Spleen (tissue), 11 donors: ENCODE measurements around the gene CSGALNACT2. TPM values are rescaled to one million over a fixed set of nuclear protein-coding genes. Genes with fewer than 3 reads are reported as not detected.

Experiments used
- DNase-seq: peaks from one replicate; pipeline ENCODE4 v3.0.0-alpha.2; 2020
- H3K27ac ChIP-seq, 8 donors: fragments of 200-600 bp; sonication (generic) in 7 of 8; 1 replicate in 4 of 8; 2 replicates in 4 of 8; pipeline versions ENCODE4 v1.5.0 to v1.8.0; 2016 to 2021; ENCODE audit warnings: inconsistent platforms in 4 of 8, mild to moderate bottlenecking in 4 of 8, moderate library complexity in 1 of 8
- H3K27me3 ChIP-seq, 7 donors: fragments of 200-600 bp; sonication (generic) in 6 of 7; replicated peaks in 1 of 7; 1 replicate in 4 of 7; 2 replicates in 3 of 7; pipeline versions ENCODE4 v1.5.0 to v1.8.0; 2016 to 2021; ENCODE audit warnings: inconsistent platforms in 3 of 7, mild to moderate bottlenecking in 1 of 7
- H3K36me3 ChIP-seq, 6 donors: fragments of 200-600 bp; sonication (generic) in 5 of 6; 1 replicate in 4 of 6; 2 replicates in 2 of 6; pipeline versions ENCODE4 v1.5.0 to v1.8.0; 2016 to 2021; ENCODE audit warnings: inconsistent platforms in 2 of 6
- H3K4me1 ChIP-seq, 6 donors: fragments of 200-600 bp; sonication (generic) in 5 of 6; 1 replicate in 3 of 6; 2 replicates in 3 of 6; pipeline versions ENCODE4 v1.5.0 to v1.8.0; 2016 to 2021; ENCODE audit warnings: inconsistent platforms in 3 of 6
- H3K4me3 ChIP-seq, 8 donors: fragments of 200-600 bp; sonication (generic) in 7 of 8; 1 replicate in 4 of 8; 2 replicates in 4 of 8; pipeline versions ENCODE4 v1.5.0 to v1.8.0; 2016 to 2021; ENCODE audit warnings: inconsistent platforms in 4 of 8, mild to moderate bottlenecking in 4 of 8, moderate library complexity in 2 of 8
- H3K9me3 ChIP-seq, 8 donors: fragments of 200-600 bp; sonication (generic) in 7 of 8; 1 replicate in 4 of 8; 2 replicates in 4 of 8; pipeline versions ENCODE4 v1.5.0 to v1.8.0; 2016 to 2021; ENCODE audit warnings: inconsistent platforms in 4 of 8
- POLR2A ChIP-seq, 3 donors: fragments of 450-650 bp; IDR thresholded peaks; one replicate each; pipeline ENCODE4 v1.5.1; 2017; ENCODE audit warnings: antibody characterized with exemption in 3 of 3, mild to moderate bottlenecking in 1 of 3
- POLR2AphosphoS5 ChIP-seq, 3 donors: sonication (generic); formaldehyde crosslinking; IDR thresholded peaks; one replicate each; pipeline ENCODE4 v1.5.1; 2017; ENCODE audit warnings: antibody characterized with exemption in 3 of 3
- WGBS, 5 donors: extraction: QIAGEN DNeasy Blood & Tissue Kit in 3 of 5; methylation state at CpG; one replicate each; pipeline versions ENCODE4 v1.1.5 to v1.1.7; 2013 to 2018; 5-methylcytosine and 5-hydroxymethylcytosine counted together
- intact Hi-C: fragments of 100-400 bp; cut with DNase I; formaldehyde crosslinking; loops from one replicate; pipeline ENCODE4 v1.15.0; 2023; ENCODE audit warnings: low total_unique reads
- polyA plus RNA-seq, 3 donors: library from polyadenylated mRNA; stranded (reverse); fragments of 200-250 nt; gene quantifications; one replicate each; pipeline ENCODE4 v1.2.1, GENCODE V29; 2013
- total RNA-seq, 7 donors: library from RNA; depleted of rRNA in 3 of 7; stranded (reverse); fragments of >200 nt in 3 of 7; fragmentation: NEBNext Ultra II Directional in 4 of 7; extraction: Animal tissue kit (Norgen Biotek cat#: 25700) in 4 of 7; gene quantifications; one replicate each; pipeline versions ENCODE4 v1.1.0 to v1.2.1, GENCODE V29; 2016 to 2021
- TF ChIP-seq, protein P1 (sequence below), 11 experiments: fragments of 200-600 bp in 7 of 11; fragments of 450-650 bp in 4 of 11; sonication (generic) in 4 of 11; IDR thresholded peaks in 8 of 11; conservative IDR thresholded peaks in 3 of 11; 1 replicate in 7 of 11; 2 replicates in 4 of 11; pipeline versions ENCODE4 v1.4.0 to v1.8.0; 2016 to 2021; ENCODE audit warnings: antibody characterized with exemption in 11 of 11, inconsistent platforms in 4 of 11, mild to moderate bottlenecking in 1 of 11
- donor health status: healthy with polysubstance abuse.
- donor health status: DM: no; HTN: no; CAD: no; lungs with moderate emphysema.
- donor health status: DM: no; HTN: no; CAD: no.
- donor health status: Bipolar disorder and iron deficiency.
- donor health status: healthy.
- donor health status: DM: no; HTN: no; CAD: no.
- donor health status: DM: yes; HTN: yes; CAD: no.

Gene CSGALNACT2
- total and polyA plus RNA-seq, 10 donors: 8.1 to 77.1 (median 34.2) TPM

DNA sequence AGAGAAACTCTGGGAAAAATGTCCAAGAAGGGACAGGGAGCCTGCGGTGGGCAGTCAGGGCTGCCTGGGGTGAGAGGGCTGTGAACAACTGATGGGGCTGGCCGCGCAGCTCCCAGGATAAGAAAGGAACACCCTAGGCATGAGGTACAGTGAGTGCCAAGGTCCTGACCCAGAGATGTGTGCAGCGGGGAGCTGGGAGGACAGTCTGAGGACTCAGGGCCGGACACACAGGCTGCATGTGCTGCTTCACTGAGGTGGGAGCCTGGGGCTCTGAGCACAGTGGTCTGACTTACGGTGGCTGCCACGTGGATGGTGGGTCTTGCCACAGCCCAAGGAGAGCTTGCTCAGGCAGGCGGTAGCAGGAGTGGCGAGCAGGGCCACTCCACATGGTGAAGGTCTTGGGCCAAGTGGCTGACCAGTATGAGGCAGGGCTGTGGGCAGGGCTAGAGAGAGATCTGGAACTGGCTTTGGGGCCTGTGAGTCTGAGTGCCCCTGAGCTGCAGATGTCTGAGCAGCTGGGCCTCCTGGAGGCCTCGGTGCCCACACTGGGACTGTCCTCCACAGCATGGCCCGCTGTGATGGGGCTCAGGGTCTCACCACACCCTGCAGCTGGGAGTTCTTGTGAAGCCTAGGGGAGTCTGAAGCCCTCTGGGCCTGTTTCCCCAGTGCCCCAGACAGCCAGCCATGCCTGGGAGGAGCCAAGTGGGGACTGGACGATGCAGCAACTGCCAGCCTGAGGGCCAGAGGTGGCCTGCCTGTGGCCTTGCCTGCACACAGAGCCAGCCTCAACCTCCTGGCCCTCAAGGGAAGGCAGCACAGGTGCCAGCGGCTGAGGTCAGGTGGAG is 68.4 kb downstream of the CSGALNACT2 start:
- peak; percentile 69 for DNase-seq
- Histone ChIP-seq H3K4me3 (no peak overlapping the region), H3K4me1 (peaks cover 0 to 35% (median 16%) of the 10 kb centered on the region in 6 donors), H3K36me3 (no peaks in the 10 kb centered on the region), H3K27me3 (no peaks in the 10 kb centered on the region), H3K9me3 (no peaks in the 10 kb centered on the region), H3K27ac (no peak overlapping the region)
- intact Hi-C loops: no loop called here
- no peak for TF ChIP-seq POLR2AphosphoS5 (IDR thresholded peaks at IDR 0.05)
- no peak for TF ChIP-seq POLR2A (IDR thresholded peaks at IDR 0.05)
- TF ChIP-seq, protein P1, sequence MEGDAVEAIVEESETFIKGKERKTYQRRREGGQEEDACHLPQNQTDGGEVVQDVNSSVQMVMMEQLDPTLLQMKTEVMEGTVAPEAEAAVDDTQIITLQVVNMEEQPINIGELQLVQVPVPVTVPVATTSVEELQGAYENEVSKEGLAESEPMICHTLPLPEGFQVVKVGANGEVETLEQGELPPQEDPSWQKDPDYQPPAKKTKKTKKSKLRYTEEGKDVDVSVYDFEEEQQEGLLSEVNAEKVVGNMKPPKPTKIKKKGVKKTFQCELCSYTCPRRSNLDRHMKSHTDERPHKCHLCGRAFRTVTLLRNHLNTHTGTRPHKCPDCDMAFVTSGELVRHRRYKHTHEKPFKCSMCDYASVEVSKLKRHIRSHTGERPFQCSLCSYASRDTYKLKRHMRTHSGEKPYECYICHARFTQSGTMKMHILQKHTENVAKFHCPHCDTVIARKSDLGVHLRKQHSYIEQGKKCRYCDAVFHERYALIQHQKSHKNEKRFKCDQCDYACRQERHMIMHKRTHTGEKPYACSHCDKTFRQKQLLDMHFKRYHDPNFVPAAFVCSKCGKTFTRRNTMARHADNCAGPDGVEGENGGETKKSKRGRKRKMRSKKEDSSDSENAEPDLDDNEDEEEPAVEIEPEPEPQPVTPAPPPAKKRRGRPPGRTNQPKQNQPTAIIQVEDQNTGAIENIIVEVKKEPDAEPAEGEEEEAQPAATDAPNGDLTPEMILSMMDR (IDR thresholded peaks at IDR 0.05 in 8 of 11, conservative IDR thresholded peaks at IDR 0.05 in 3 of 11): no peak
- WGBS, 5 donors: 79 to 93% (median 92%) methylated on average over 9 to 13 of the region's 13 CpGs

DNA sequence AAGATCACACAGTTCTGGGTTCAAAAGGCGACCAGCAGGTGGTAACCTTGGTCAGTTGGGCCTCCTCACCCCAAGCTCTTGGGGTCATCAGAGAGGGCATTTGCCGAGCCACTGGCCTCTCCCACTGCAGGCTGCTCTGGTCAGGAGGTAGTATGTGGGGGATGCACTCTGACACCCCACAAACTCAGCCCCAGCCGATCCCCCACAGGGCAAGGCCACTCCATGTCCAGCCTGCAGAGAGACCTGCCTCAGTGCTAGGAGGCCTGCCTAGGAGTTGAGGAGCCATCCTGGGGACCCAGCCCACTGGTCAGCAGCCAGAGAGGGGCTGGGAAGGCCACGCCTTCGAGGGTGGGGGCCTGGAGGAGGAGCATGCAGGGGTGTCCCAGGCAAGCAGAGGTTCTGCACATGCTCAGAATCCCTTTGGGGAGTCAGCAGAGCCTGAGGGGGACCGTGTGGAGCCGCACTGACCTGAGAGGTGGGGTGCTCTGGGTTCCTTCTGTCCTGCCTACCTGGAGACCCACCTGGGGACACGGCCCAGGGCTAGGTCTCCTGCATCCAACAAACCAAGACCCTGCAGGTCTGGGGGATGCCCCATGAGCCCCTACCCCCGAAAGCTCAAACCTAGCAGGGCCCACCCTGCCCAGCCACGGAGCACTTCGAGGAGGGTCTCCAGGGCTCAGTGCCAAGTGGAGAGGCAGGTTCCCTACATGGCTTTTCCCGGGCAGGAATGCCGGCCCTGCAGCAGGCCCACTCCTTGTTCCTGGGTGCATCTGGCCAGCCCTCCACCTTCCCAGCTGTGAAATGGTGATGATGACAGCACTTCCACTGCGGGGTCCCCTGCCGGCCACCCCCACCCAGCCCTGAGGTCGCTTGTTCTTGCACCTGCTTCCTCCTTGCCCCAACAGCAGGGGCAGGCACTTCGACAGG is 70.2 kb downstream of the CSGALNACT2 start:
- TF ChIP-seq, protein P1 (IDR thresholded peaks at IDR 0.05 in 8 of 11, conservative IDR thresholded peaks at IDR 0.05 in 3 of 11): no peak
- TF ChIP-seq POLR2A (IDR thresholded peaks at IDR 0.05) (no peak), POLR2AphosphoS5 (IDR thresholded peaks at IDR 0.05) (no peak)
- peak; percentile 70 for DNase-seq
- 41 to 93% (median 71%) methylated on average over 9 to 17 of the region's 17 CpGs for WGBS, 5 donors
- intact Hi-C loops: no loop called here
- no peaks in the 10 kb centered on the region for H3K36me3 ChIP-seq
- no peak overlapping the region for H3K27ac ChIP-seq
- H3K4me1 ChIP-seq: peaks cover 0 to 17% (median 6%) of the 10 kb centered on the region in 6 donors
- H3K27me3 ChIP-seq: no peaks in the 10 kb centered on the region
- no peaks in the 10 kb centered on the region for H3K9me3 ChIP-seq
- no peak overlapping the region for H3K4me3 ChIP-seq

DNA sequence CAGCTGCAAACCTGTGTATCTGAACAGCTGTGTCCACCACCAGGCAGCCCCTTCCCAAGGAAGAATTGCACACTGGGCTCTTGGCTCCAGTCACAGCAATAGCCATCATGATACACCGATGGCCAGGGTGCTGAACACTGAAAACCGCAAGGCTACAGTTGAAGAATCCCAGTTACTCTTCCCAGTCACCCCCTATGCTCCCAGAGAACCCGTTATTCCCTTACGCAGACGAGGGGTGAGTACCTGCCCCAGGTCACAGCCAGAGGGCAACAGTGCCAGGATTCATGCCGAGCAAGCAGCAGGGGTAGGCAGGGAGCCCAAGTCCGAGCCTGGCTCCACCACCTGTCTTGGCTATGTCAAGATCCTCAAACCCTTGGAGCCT is 70.8 kb downstream of the CSGALNACT2 start:
- Histone ChIP-seq H3K36me3 (no peaks in the 10 kb centered on the region), H3K4me3 (no peak overlapping the region), H3K27me3 (no peaks in the 10 kb centered on the region), H3K9me3 (no peaks in the 10 kb centered on the region), H3K27ac (no peak overlapping the region), H3K4me1 (peaks cover 0 to 13% (median 5%) of the 10 kb centered on the region in 6 donors)
- TF ChIP-seq, protein P1 (IDR thresholded peaks at IDR 0.05 in 8 of 11, conservative IDR thresholded peaks at IDR 0.05 in 3 of 11): no peak
- TF ChIP-seq POLR2A (IDR thresholded peaks at IDR 0.05) (no peak), POLR2AphosphoS5 (IDR thresholded peaks at IDR 0.05) (no peak)
- WGBS, 5 donors: 88 to 96% (median 93%) methylated on average over 7 of the region's 7 CpGs; no CpG with 5 or more reads in 1 of the 5 donors
- peak; percentile 54 for DNase-seq
- intact Hi-C loops: no loop called here
